Stimulated activated CD8-positive, alpha-beta memory T cell treated with anti-CD3 and anti-CD28 coated beads, Interleukin-12 subunit alpha, Interleukin-12 subunit beta, amount 100 ng/mL, for 1 hour (primary cell): Measurements from ENCODE around the gene SERPINA10.
"Not testable (repeated sequence)": the region's sequence is repeated elsewhere in the genome, so short reads cannot be mapped to it uniquely, and the experiment has no call there.

Source experiments
- DNase-seq: peaks from one replicate; pipeline ENCODE4 v3.0.0-alpha.2; 2020; ENCODE audit warnings: low read depth

SERPINA10 gene

GRCh38 chr14:94313991-94314655, 21.1 kb upstream of the SERPINA10 start:
- no peak for DNase-seq

- DNase-seq, result no peak
Observed at GRCh38 chr14:94312481-94313246, 19.6 kb upstream of the SERPINA10 start.

- DNase-seq, result no peak
Observed at GRCh38 chr14:94310248-94310647, 17.2 kb upstream of the SERPINA10 start.

- DNase-seq, result no peak
Observed at GRCh38 chr14:94309721-94310120, 16.7 kb upstream of the SERPINA10 start.

GRCh38 chr14:94307410-94307992, 14.4 kb upstream of the SERPINA10 start:
- no peak for DNase-seq

GRCh38 chr14:94306047-94306978, 13.2 kb upstream of the SERPINA10 start:
- no peak for DNase-seq

GRCh38 chr14:94305620-94306019, 12.6 kb upstream of the SERPINA10 start:
- no peak for DNase-seq

GRCh38 chr14:94304243-94304642, 11.2 kb upstream of the SERPINA10 start:
- DNase-seq, result no peak

GRCh38 chr14:94303111-94303510, 10.0 kb upstream of the SERPINA10 start:
- DNase-seq, result no peak

GRCh38 chr14:94298130-94298529, 5.1 kb upstream of the SERPINA10 start:
- DNase-seq, result no peak

GRCh38 chr14:94296181-94296545, 3.1 kb upstream of the SERPINA10 start:
- DNase-seq, result not testable (repeated sequence)

- no peak for DNase-seq
Observed at GRCh38 chr14:94295360-94296180, 2.5 kb upstream of the SERPINA10 start.

GRCh38 chr14:94293578-94293924, 483 bp upstream of the SERPINA10 start:
- no peak for DNase-seq

GRCh38 chr14:94292526-94292871, 569 bp downstream of the SERPINA10 start:
- no peak for DNase-seq

GRCh38 chr14:94291906-94292525, 1.1 kb downstream of the SERPINA10 start:
- no peak for DNase-seq

- DNase-seq, result no peak
Observed at GRCh38 chr14:94291159-94291905, 1.7 kb downstream of the SERPINA10 start.

- DNase-seq, result no peak
Observed at GRCh38 chr14:94290197-94290596, 2.9 kb downstream of the SERPINA10 start.

- DNase-seq, result no peak
Observed at GRCh38 chr14:94288610-94289465, 4.2 kb downstream of the SERPINA10 start.

GRCh38 chr14:94285158-94285557, 7.9 kb downstream of the SERPINA10 start:
- DNase-seq, result no peak
